ENCODE data around the gene KLHDC3.

- TF ChIP-seq POLR2A (IDR thresholded peaks at IDR 0.05; ENCODE audit: low read depth, low read length) (no peak), EZH2 (IDR thresholded peaks at IDR 0.05; ENCODE audit: borderline replicate concordance, low read depth, low read length, severe bottlenecking) (no peak), POLR2AphosphoS5 (IDR thresholded peaks at IDR 0.05; ENCODE audit: insufficient read depth, low read depth, low read length) (no peak), MYC (IDR thresholded peaks at IDR 0.05; ENCODE audit: low read depth, low read length) (no peak), JUN (IDR thresholded peaks at IDR 0.05; ENCODE audit: borderline replicate concordance, insufficient read depth, insufficient read length, low read depth) (no peak), MAX (IDR thresholded peaks at IDR 0.05; ENCODE audit: insufficient read depth, insufficient read length) (no peak)
- TF ChIP-seq, protein P1, sequence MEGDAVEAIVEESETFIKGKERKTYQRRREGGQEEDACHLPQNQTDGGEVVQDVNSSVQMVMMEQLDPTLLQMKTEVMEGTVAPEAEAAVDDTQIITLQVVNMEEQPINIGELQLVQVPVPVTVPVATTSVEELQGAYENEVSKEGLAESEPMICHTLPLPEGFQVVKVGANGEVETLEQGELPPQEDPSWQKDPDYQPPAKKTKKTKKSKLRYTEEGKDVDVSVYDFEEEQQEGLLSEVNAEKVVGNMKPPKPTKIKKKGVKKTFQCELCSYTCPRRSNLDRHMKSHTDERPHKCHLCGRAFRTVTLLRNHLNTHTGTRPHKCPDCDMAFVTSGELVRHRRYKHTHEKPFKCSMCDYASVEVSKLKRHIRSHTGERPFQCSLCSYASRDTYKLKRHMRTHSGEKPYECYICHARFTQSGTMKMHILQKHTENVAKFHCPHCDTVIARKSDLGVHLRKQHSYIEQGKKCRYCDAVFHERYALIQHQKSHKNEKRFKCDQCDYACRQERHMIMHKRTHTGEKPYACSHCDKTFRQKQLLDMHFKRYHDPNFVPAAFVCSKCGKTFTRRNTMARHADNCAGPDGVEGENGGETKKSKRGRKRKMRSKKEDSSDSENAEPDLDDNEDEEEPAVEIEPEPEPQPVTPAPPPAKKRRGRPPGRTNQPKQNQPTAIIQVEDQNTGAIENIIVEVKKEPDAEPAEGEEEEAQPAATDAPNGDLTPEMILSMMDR (IDR thresholded peaks at IDR 0.05; ENCODE audit: extremely low read depth in 1 of 2, insufficient read depth in 1 of 2, low read depth in 1 of 2, low read length in 2 of 2) = no peak
Observed at GRCh38 chr6:43037706-43038105, 23.7 kb downstream of the KLHDC3 start.
